ENCODE data around the gene PRKCQ.
"Not testable (repeated sequence)": the region's sequence is repeated elsewhere in the genome, so short reads cannot be mapped to it uniquely, and the experiment has no call there.

The PRKCQ gene

DNA sequence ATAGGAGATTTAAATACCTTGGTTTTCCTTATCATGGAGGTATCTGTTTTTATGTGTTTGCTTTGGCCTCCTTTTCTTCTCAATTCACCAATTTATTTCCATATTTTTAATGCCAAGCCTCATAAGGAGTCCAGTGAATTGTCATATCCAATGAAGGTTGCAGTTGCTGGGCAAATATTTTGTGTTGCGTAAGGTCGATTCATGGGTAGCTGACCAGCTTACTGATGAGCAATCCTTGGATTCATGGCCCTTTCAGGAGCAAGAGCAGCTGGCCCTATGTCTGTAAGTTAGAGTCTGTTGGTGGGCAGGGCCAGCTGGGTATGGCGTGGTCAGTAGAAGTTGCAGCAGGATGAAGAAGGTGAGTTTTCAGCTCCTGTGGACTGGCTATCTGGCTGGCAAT is 194.4 kb downstream of the PRKCQ start:
- H3K27me3 Mint-ChIP-seq: no peaks in the 10 kb centered on the region
- H3K4me1 Mint-ChIP-seq (ENCODE audit: low read depth): peaks cover 62% of the 10 kb centered on the region
- H3K4me3 Mint-ChIP-seq: no peak overlapping the region
- intact Hi-C loops (cut with micrococcal nuclease): no loop called here
- peak overlapping the region; percentile 35 for H3K27ac Mint-ChIP-seq
- H3K9me3 Mint-ChIP-seq: peaks cover 30% of the 10 kb centered on the region
- peaks cover 13% of the 10 kb centered on the region for H3K36me3 Mint-ChIP-seq (ENCODE audit: low read depth)

DNA sequence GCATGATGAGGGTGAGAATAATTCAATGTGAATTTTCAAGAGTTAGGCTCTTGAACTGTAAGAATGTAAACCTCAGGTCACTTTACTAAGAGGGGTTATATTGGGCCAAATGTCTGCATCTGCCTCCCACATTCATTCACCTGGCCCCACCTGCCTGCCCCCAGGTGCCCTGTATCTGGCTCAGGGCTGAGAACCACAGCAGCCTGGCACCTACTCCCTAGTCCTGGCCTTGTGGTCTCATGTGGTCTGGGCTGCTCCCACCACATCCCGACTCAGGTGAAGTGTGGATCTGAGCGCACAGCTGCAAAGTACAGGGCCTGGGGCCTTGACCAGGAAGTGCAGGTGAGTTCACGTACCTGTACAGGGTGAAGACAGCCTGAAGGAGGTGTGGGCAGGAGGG is 195.2 kb downstream of the PRKCQ start:
- no peaks in the 10 kb centered on the region for H3K27me3 Mint-ChIP-seq
- H3K9me3 Mint-ChIP-seq: peaks cover 30% of the 10 kb centered on the region
- H3K36me3 Mint-ChIP-seq (ENCODE audit: low read depth): peaks cover 20% of the 10 kb centered on the region
- peaks cover 57% of the 10 kb centered on the region for H3K4me1 Mint-ChIP-seq (ENCODE audit: low read depth)
- H3K4me3 Mint-ChIP-seq: no peak overlapping the region
- intact Hi-C loops (cut with micrococcal nuclease): no loop called here
- peak overlapping the region; percentile 23 for H3K27ac Mint-ChIP-seq

DNA sequence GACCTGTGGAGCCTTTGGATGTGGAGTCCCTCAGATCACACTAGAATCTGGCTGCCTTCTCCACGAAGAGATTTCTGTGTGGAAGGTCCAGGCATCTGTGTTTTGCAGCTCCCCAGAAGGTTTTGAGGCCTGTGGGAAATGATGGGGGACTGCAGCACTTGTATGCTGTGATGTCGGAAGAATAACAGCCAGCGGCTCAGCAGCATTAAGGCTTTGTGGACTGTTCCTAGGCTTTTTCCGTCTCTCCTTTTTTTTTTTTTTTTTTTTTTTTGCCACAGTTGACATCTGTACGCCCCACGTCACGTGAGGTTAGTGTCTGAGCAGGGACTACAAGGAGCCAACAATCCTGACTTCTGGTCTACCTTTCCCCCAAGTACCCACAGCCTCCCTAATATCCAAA is 196.0 kb downstream of the PRKCQ start:
- Mint-ChIP-seq H3K4me1 (ENCODE audit: low read depth) (peaks cover 57% of the 10 kb centered on the region), H3K36me3 (ENCODE audit: low read depth) (peaks cover 22% of the 10 kb centered on the region), H3K9me3 (peaks cover 30% of the 10 kb centered on the region), H3K27me3 (no peaks in the 10 kb centered on the region), H3K4me3 (no peak overlapping the region), H3K27ac (no peak overlapping the region)
- intact Hi-C loops (cut with micrococcal nuclease): no loop called here

DNA sequence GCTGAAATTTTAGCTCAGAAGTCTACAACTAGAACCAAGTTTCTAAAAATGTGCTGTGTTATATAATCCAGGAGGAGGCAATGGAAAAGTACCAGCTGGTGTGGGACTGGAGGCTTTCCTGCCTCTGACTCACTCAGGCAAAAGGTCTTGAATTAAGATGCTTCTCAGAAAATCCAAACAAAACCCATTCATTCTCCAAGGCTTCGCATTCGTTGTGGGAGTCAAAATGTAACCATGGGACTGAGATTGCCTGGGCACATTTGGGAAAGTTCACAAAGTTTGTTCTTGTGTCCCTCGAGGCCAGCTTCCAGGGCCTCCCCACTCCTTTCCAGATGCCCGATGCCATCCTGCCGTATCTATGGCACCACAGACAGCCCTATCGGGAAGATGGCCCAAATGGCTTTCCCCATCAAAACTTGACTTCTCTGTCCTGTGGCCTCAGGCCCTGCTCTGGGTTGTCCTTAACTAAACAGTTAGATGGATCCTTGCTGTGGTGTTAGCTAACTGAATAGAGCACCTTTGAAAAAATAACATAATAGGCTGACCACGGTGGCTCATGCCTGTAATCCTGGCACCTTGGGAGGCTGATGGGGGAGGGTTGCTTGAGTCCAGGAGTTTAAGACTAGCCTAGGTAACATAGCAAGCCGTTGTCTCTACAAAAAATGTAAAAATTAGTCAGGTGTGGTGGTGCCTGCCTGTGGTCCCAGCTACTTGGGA is 196.8 kb downstream of the PRKCQ start:
- no peak overlapping the region for H3K4me3 Mint-ChIP-seq
- H3K36me3 Mint-ChIP-seq (ENCODE audit: low read depth): peaks cover 22% of the 10 kb centered on the region
- H3K4me1 Mint-ChIP-seq (ENCODE audit: low read depth): peaks cover 57% of the 10 kb centered on the region
- no peaks in the 10 kb centered on the region for H3K27me3 Mint-ChIP-seq
- peaks cover 33% of the 10 kb centered on the region for H3K9me3 Mint-ChIP-seq
- H3K27ac Mint-ChIP-seq: peak overlapping the region; percentile 7
- intact Hi-C loops (cut with micrococcal nuclease): no loop called here

DNA sequence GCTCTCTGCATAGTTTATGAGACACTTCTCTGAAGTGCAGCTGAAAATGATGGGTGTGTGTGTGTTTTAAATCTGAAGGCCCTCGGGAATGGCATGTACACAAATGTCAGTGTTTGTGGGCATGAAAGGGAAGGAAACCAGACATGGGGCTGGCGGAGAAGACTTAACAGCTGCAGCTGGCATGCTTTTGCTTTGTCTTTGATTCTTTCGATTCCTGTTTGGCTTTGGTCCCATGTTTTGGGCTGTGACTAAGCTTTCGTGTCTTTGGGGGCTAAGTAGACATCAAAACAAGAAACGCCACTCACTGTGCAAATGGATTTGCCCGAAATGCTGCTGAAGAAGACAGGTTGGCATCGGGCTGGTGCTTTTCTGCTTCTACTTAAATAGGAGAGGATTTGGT is 198.0 kb downstream of the PRKCQ start:
- Mint-ChIP-seq H3K9me3 (peaks cover 37% of the 10 kb centered on the region), H3K36me3 (ENCODE audit: low read depth) (peaks cover 22% of the 10 kb centered on the region)

DNA sequence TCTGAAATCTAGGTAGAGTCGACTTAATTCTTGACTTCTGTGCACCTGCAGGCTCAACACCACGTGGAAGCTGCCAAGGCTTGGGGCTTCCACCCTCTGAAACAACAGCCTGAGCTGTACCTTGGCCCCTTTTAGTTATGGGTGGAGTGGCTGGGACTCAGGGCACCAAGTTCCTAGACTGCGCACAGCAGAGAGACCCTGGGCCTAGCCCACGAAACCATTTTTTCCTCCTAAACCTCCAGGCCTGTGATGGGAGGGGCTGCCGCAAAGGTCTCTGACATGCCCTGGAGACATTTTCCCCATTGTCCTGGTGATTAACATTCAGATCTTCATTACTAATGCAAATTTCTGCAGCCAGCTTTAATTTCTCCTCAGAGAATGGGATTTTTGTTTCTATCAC is 199.6 kb downstream of the PRKCQ start:
- H3K4me3 Mint-ChIP-seq; H3K27ac Mint-ChIP-seq; intact Hi-C loops (cut with micrococcal nuclease); H3K27me3 Mint-ChIP-seq: not testable (repeated sequence)
- Mint-ChIP-seq H3K9me3 (peaks cover 37% of the 10 kb centered on the region), H3K36me3 (ENCODE audit: low read depth) (peaks cover 22% of the 10 kb centered on the region), H3K4me1 (ENCODE audit: low read depth) (peaks cover 38% of the 10 kb centered on the region)

More for the DNA sequence above, 198.0 kb downstream of the PRKCQ start:
- H3K27ac Mint-ChIP-seq: peak overlapping the region; percentile 45
- intact Hi-C loops (cut with micrococcal nuclease): no loop called here
- peaks cover 54% of the 10 kb centered on the region for H3K4me1 Mint-ChIP-seq (ENCODE audit: low read depth)
- no peaks in the 10 kb centered on the region for H3K27me3 Mint-ChIP-seq
- peak overlapping the region; percentile 41 for H3K4me3 Mint-ChIP-seq

DNA sequence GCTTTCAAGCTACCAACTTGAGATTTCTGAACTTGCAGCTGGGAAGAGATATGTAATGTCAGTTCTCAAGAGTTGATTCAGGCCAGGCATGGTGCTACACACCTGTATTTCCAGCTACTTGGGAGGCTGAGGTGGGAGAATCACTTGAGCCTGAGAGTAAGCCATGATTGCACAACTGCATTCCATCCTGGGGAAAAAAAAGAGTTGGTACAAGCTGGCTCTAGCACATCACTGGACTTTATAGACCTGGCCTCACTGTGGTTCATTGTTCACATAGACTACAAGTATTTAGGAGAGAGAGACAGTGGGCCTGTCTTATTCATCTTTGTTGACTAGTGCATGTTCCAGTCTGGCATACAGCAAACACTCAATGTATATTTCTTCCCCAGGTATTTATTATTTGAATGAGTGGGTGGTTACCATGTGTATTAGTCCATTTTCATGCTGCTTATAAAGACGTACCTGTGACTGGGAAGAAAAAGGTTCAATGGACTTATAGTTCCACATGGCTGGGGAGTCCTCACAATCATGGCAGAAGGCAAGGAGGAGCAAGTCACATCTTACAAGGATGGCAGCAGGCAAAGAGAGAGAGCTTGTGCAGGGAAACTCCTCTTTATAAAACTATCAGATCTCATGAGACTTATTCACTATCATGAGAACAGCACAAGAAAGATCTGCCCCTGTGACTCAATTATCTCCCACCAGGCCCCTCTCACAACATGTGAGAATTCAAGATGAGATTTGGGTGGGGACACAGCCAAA is 200.9 kb downstream of the PRKCQ start:
- Mint-ChIP-seq H3K27ac (no peak overlapping the region), H3K9me3 (peaks cover 37% of the 10 kb centered on the region), H3K4me3 (no peak overlapping the region), H3K36me3 (ENCODE audit: low read depth) (peaks cover 22% of the 10 kb centered on the region), H3K4me1 (ENCODE audit: low read depth) (peaks cover 28% of the 10 kb centered on the region), H3K27me3 (peaks cover 3% of the 10 kb centered on the region)
- intact Hi-C loops (cut with micrococcal nuclease): no loop called here

Measured in dendritic cell treated with granulocyte-macrophage colony-stimulating factor and Interleukin-4, amounts not matched to agents 40 ng/mL and 50 ng/mL, for 4 days (primary cell).